ENCODE measurements around the gene RPS6KA2.

Gene RPS6KA2

DNA sequence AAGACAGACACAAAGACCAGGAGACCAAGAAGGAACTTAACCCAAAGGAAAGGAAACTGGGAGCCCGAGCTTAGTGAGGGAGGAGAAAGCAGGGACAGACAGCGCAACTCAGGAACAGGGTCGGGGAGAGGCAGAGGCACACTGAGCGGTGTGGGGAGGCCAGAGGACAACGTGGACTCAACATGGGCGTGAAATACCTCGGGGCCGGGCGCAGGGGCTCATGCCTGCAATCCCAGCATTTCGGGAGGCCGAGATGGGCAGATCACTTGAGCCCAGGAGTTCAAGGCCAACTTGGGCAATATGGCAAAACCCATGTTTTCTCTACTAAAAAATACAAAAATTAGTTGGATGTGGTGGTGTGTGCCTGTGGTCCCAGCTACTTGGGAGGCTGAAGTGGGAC lies 5.7 kb upstream of the RPS6KA2 start:
- no peak for DNase-seq (ENCODE audit: low spot score)
- in situ Hi-C loops (cut with MboI; ENCODE audit: low pct_unique_long_range_greater_than_20kb, low sequenced_read_pairs, unreplicated experiment): no loop called here
- TF ChIP-seq, protein P1, sequence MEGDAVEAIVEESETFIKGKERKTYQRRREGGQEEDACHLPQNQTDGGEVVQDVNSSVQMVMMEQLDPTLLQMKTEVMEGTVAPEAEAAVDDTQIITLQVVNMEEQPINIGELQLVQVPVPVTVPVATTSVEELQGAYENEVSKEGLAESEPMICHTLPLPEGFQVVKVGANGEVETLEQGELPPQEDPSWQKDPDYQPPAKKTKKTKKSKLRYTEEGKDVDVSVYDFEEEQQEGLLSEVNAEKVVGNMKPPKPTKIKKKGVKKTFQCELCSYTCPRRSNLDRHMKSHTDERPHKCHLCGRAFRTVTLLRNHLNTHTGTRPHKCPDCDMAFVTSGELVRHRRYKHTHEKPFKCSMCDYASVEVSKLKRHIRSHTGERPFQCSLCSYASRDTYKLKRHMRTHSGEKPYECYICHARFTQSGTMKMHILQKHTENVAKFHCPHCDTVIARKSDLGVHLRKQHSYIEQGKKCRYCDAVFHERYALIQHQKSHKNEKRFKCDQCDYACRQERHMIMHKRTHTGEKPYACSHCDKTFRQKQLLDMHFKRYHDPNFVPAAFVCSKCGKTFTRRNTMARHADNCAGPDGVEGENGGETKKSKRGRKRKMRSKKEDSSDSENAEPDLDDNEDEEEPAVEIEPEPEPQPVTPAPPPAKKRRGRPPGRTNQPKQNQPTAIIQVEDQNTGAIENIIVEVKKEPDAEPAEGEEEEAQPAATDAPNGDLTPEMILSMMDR (IDR thresholded peaks at IDR 0.05; ENCODE audit: extremely low read depth, insufficient read depth, missing control alignments): no peak

DNA sequence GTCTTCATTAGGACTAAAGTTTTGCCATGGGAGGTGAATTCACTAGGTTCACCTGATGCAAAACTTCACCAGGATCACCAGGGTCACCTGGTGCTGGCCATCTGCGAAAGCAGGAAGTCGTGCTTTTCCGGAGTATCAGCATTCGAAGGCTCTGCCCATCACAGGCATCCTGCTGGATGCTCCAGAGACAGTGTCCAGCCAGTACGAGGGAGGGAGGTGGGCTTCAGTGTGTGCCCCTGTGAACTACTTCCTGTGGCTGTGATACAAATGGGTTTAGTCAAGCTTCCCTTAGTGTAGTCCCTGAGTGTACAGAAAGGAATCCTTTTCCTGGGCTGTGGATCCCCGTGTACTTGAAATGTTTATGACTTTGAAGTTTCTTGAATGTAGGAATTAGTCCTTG lies 3.4 kb upstream of the RPS6KA2 start:
- DNase-seq (ENCODE audit: low spot score): no peak
- TF ChIP-seq, protein P1 (IDR thresholded peaks at IDR 0.05; ENCODE audit: extremely low read depth, insufficient read depth, missing control alignments): no peak
- in situ Hi-C loops (cut with MboI; ENCODE audit: low pct_unique_long_range_greater_than_20kb, low sequenced_read_pairs, unreplicated experiment): no loop called here

DNA sequence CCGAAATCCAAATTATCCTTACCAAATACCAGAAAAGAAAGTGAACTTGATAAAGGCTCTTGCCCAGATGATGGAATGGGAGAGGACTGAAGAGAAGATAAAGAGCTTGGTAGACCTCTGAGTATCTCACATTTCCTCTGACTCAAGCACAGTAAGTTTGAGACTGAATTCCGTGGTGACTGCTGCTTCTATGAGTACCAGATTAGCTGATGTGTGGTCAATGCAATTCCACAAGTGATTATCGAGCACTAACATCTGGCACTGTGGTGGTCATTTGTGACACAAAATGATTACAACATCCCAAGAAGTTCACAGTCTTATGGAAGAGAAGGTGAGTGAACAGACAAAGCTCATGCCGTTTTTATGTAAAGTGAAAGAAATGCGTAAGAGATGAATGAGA lies 2.6 kb upstream of the RPS6KA2 start:
- no peak for DNase-seq (ENCODE audit: low spot score)
- TF ChIP-seq, protein P1 (IDR thresholded peaks at IDR 0.05; ENCODE audit: extremely low read depth, insufficient read depth, missing control alignments): no peak
- in situ Hi-C loops (cut with MboI; ENCODE audit: low pct_unique_long_range_greater_than_20kb, low sequenced_read_pairs, unreplicated experiment): no loop called here

DNA sequence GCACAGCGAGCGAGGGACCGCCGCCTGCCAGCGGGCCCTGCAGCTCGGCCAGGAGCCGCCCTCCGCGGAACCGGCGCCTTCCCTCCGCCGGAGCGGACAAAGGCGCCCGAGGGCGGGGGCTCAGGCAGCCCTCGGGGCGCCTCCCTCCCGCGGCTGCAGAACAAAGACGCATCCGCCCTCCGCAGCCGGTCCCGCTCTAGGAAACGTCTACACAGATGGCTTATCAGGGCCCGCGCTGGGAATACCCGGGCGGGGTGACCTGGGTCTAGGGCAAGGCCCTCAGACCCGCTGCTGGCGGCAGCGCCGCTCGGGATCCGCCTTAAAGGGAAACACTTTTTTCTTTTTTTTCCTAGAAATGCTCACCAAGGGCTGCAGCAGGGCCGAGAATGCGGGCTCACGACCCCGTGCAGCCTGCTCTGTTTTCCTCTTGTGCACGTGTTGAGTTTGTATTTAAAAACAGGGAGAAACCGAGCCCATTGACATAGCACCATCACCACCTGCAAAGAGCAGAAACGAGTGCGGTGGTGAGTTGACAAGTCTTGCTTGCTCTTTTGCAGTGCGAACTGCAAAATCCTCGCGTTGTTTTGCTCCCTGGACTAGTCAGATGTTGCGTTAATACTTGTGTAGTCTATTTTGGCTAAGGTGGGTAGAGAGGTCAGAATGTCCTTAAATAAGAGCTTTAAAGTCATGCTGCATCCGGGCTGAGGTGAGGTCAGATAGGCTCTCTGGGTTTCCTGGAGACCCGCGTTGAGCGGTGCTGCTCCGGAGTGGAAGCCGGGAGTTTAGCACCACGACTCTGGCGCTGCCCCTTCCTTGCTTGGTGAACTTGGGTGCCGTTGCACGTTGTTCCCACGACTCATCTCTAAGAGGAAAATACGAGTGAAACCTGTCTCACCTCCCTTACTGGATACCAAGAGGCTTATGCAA lies 1.1 kb upstream of the RPS6KA2 start:
- DNase-seq (ENCODE audit: low spot score): peak; percentile 61
- TF ChIP-seq, protein P1 (IDR thresholded peaks at IDR 0.05; ENCODE audit: extremely low read depth, insufficient read depth, missing control alignments): no peak
- in situ Hi-C loops (cut with MboI; ENCODE audit: low pct_unique_long_range_greater_than_20kb, low sequenced_read_pairs, unreplicated experiment): no loop called here

DNA sequence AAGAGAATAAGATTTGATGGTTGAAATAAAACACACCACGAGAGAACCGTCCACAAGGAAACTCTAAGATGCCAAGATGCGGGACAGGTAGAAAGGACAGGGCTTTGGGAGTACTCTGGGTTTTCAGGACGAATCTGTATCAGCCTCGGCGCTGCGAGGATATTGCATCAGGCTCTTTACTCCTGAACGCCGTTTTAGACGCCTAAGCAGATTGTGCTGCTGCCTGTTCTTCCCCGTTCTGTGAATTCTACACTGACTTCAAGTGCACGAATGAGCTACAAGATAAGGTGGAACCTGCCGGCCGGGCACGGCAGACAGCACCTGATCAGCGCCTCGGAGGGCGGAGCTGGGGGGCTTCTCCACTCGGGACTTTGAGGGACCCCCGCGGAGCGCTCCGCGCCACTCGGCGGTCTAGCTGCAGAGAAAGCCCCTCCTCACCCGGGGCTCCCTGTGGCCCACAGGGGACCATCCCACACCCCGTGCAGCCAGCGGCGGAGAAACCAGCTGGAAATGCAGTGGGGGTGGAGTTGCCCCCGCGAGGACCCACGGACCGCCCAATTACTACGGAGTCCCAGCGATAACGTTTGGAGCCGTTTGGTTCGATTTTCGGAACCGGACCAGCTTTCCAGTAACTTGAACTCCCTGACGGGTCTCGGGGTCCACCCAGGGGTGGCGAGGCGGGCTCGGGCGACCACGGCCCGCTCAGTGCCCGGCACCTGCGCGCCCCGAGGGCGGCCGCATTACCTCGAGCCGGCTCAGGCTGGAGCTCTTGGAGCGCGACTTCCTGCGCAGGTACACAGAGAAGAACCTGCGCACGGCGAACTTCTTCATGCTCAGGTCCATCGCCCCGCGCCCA lies 646 bp downstream of the RPS6KA2 start:
- DNase-seq (ENCODE audit: low spot score): peak; percentile 28
- in situ Hi-C loops (cut with MboI; ENCODE audit: low pct_unique_long_range_greater_than_20kb, low sequenced_read_pairs, unreplicated experiment): no loop called here

DNA sequence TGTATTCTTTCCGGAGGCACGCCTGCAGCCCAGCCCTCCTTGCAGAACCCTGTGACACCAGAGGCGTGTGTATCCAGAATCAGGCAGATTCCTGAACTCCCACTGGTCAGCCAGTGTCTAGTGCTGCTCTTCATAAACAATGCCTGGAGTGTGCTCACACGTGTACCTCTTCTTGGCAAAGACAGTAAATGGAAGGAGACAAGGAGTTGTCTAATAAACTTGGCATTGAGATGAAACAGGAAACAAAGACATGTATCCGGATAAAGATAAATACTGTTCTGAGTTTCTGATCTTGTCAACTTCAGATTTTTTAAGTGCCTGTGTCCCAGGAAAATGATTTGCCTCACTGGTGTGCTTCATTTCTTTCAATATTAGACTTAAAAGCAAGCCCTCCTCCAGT lies 1.7 kb downstream of the RPS6KA2 start:
- TF ChIP-seq, protein P1 (IDR thresholded peaks at IDR 0.05; ENCODE audit: extremely low read depth, insufficient read depth, missing control alignments): no peak
- no peak for DNase-seq (ENCODE audit: low spot score)
- in situ Hi-C loops (cut with MboI; ENCODE audit: low pct_unique_long_range_greater_than_20kb, low sequenced_read_pairs, unreplicated experiment): no loop called here

More for the DNA sequence above, 646 bp downstream of the RPS6KA2 start:
- TF ChIP-seq, protein P1 (IDR thresholded peaks at IDR 0.05; ENCODE audit: extremely low read depth, insufficient read depth, missing control alignments): no peak

All from GM13977 (cell line).